SHP77 treated with DMSO at 0.1 percent for 48 hours (cell line): ENCODE measurements around the gene PCDH18.
"Not testable (repeated sequence)": the region's sequence is repeated elsewhere in the genome, so short reads cannot be mapped to it uniquely, and the experiment has no call there.

ENCODE experiments used
- DNase-seq: peaks from one replicate; lab custom pipeline; 2025; lab: John Stamatoyannopoulos, UW

Gene PCDH18

GRCh38 chr4:137531168-137531985, 917 bp downstream of the PCDH18 start:
- DNase-seq = no peak

GRCh38 chr4:137530176-137530575, 2.1 kb downstream of the PCDH18 start:
- no peak for DNase-seq

GRCh38 chr4:137529432-137529831, 2.9 kb downstream of the PCDH18 start:
- DNase-seq = no peak

GRCh38 chr4:137528673-137529072, 3.6 kb downstream of the PCDH18 start:
- DNase-seq = no peak

- DNase-seq = no peak
Measured at GRCh38 chr4:137526681-137527080, 5.6 kb downstream of the PCDH18 start.

GRCh38 chr4:137524725-137525369, 7.4 kb downstream of the PCDH18 start:
- DNase-seq = no peak

- DNase-seq = no peak
Measured at GRCh38 chr4:137523329-137523728, 9.0 kb downstream of the PCDH18 start.

- no peak for DNase-seq
Measured at GRCh38 chr4:137521053-137521452, 11.2 kb downstream of the PCDH18 start.

- DNase-seq = no peak
Measured at GRCh38 chr4:137519406-137519805, 12.9 kb downstream of the PCDH18 start.

GRCh38 chr4:137517323-137517722, 15.0 kb downstream of the PCDH18 start:
- DNase-seq = not testable (repeated sequence)

- no peak for DNase-seq
Measured at GRCh38 chr4:137514406-137515111, 17.7 kb downstream of the PCDH18 start.

GRCh38 chr4:137510557-137511265, 21.6 kb downstream of the PCDH18 start:
- no peak for DNase-seq

GRCh38 chr4:137509855-137510282, 22.4 kb downstream of the PCDH18 start:
- DNase-seq = no peak

- no peak for DNase-seq
Measured at GRCh38 chr4:137502339-137503129, 29.8 kb downstream of the PCDH18 start.

GRCh38 chr4:137496267-137496666, 36.0 kb downstream of the PCDH18 start:
- DNase-seq = not testable (repeated sequence)

- DNase-seq = no peak
Measured at GRCh38 chr4:137495578-137495977, 36.7 kb downstream of the PCDH18 start.

GRCh38 chr4:137483313-137483959, 48.9 kb downstream of the PCDH18 start:
- not testable (repeated sequence) for DNase-seq

- DNase-seq = not testable (repeated sequence)
Measured at GRCh38 chr4:137479657-137480056, 52.6 kb downstream of the PCDH18 start.

GRCh38 chr4:137476345-137476744, 55.9 kb downstream of the PCDH18 start:
- DNase-seq = no peak

- DNase-seq = no peak
Measured at GRCh38 chr4:137474711-137475301, 57.5 kb downstream of the PCDH18 start.
